NT2/D1 (cell line): ENCODE data around the gene SCP2D1.

Experiments used
- DNase-seq: peaks from one replicate; pipeline ENCODE4 v3.0.0-alpha.2; 2011; ENCODE audit warnings: low read depth, low spot score
- H3K27me3 ChIP-seq: 2 replicates; pipeline ENCODE4 v1.6.0; 2011; ENCODE audit warnings: mild to moderate bottlenecking; ENCODE audit not compliant: insufficient read length, insufficient read depth
- H3K36me3 ChIP-seq: 2 replicates; pipeline ENCODE4 v1.6.1; 2011; ENCODE audit warnings: mild to moderate bottlenecking, low read length, mixed read lengths; ENCODE audit not compliant: insufficient read depth, insufficient read length
- H3K4me1 ChIP-seq: 2 replicates; pipeline ENCODE4 v1.5.1; 2011; ENCODE audit not compliant: insufficient read depth, insufficient read length
- H3K4me3 ChIP-seq: 2 replicates; pipeline ENCODE4 v1.5.1; 2011; ENCODE audit warnings: low read depth; ENCODE audit not compliant: insufficient read length
- H3K9ac ChIP-seq: 2 replicates; pipeline ENCODE4 v1.6.0; 2011; ENCODE audit warnings: low read depth; ENCODE audit not compliant: insufficient read length
- H3K9me3 ChIP-seq: 2 replicates; pipeline ENCODE4 v1.5.1; 2011; ENCODE audit warnings: mild to moderate bottlenecking, low read length; ENCODE audit not compliant: insufficient read depth
- SUZ12 ChIP-seq: IDR thresholded peaks from 2 replicates; pipeline ENCODE4 v1.6.1; 2011; ENCODE audit not compliant: insufficient read length, insufficient read depth; ENCODE audit errors: extremely low read depth
- YY1 ChIP-seq: IDR thresholded peaks from 2 replicates; pipeline ENCODE4 v1.6.1; 2011; ENCODE audit not compliant: insufficient read length, insufficient read depth
- ZNF274 ChIP-seq: IDR thresholded peaks from 2 replicates; pipeline ENCODE4 v1.6.1; 2011; ENCODE audit warnings: mild to moderate bottlenecking, low read depth, low read length

The SCP2D1 gene

GRCh38 chr20:18839507-18840247 lies 26.1 kb downstream of the SCP2D1 start:
- H3K36me3 ChIP-seq = no peaks in the 10 kb centered on the region
- H3K9me3 ChIP-seq = no peaks in the 10 kb centered on the region
- no peak overlapping the region for H3K9ac ChIP-seq
- H3K4me3 ChIP-seq = no peak overlapping the region
- no peak for TF ChIP-seq SUZ12
- no peak for TF ChIP-seq YY1
- TF ChIP-seq ZNF274 = no peak
- DNase-seq = no peak
- H3K27me3 ChIP-seq = no peaks in the 10 kb centered on the region
- no peaks in the 10 kb centered on the region for H3K4me1 ChIP-seq

GRCh38 chr20:18840248-18840645 lies 26.7 kb downstream of the SCP2D1 start:
- TF ChIP-seq SUZ12 = no peak
- H3K9ac ChIP-seq = no peak overlapping the region
- no peaks in the 10 kb centered on the region for H3K27me3 ChIP-seq
- H3K4me3 ChIP-seq = no peak overlapping the region
- H3K36me3 ChIP-seq = no peaks in the 10 kb centered on the region
- no peaks in the 10 kb centered on the region for H3K4me1 ChIP-seq
- no peaks in the 10 kb centered on the region for H3K9me3 ChIP-seq
- no peak for DNase-seq

GRCh38 chr20:18845017-18845416 lies 31.4 kb downstream of the SCP2D1 start:
- no peak for TF ChIP-seq ZNF274
- no peak for TF ChIP-seq YY1
- TF ChIP-seq SUZ12 = no peak
- H3K4me3 ChIP-seq = no peak overlapping the region
- no peaks in the 10 kb centered on the region for H3K4me1 ChIP-seq
- no peak for DNase-seq
- H3K9ac ChIP-seq = no peak overlapping the region
- H3K9me3 ChIP-seq = no peaks in the 10 kb centered on the region
- no peaks in the 10 kb centered on the region for H3K27me3 ChIP-seq
- H3K36me3 ChIP-seq = no peaks in the 10 kb centered on the region

- no peak overlapping the region for H3K4me3 ChIP-seq
- no peaks in the 10 kb centered on the region for H3K27me3 ChIP-seq
- DNase-seq = no peak
- no peaks in the 10 kb centered on the region for H3K9me3 ChIP-seq
- H3K36me3 ChIP-seq = no peaks in the 10 kb centered on the region
- TF ChIP-seq ZNF274 (no peak), YY1 (no peak), SUZ12 (no peak)
- no peak overlapping the region for H3K9ac ChIP-seq
- H3K4me1 ChIP-seq = no peaks in the 10 kb centered on the region
Observed at GRCh38 chr20:18847226-18847755, 33.7 kb downstream of the SCP2D1 start.

GRCh38 chr20:18849131-18849530 lies 35.5 kb downstream of the SCP2D1 start:
- Histone ChIP-seq H3K9me3 (0 out of 2 replicates have a peak, but pooled peaks cover 2% of the 10 kb centered on the region), H3K4me3 (no peak overlapping the region), H3K4me1 (no peaks in the 10 kb centered on the region), H3K9ac (no peak overlapping the region), H3K36me3 (no peaks in the 10 kb centered on the region), H3K27me3 (no peaks in the 10 kb centered on the region)
- DNase-seq = no peak
- TF ChIP-seq ZNF274 (no peak), SUZ12 (no peak), YY1 (no peak)

GRCh38 chr20:18851629-18852028 lies 38.0 kb downstream of the SCP2D1 start:
- no peak overlapping the region for H3K9ac ChIP-seq
- peaks cover 26% of the 10 kb centered on the region for H3K9me3 ChIP-seq
- no peak for TF ChIP-seq YY1
- TF ChIP-seq ZNF274 = no peak
- no peak for TF ChIP-seq SUZ12
- no peaks in the 10 kb centered on the region for H3K36me3 ChIP-seq
- H3K4me3 ChIP-seq = no peak overlapping the region
- no peak for DNase-seq
- H3K27me3 ChIP-seq = no peaks in the 10 kb centered on the region
- H3K4me1 ChIP-seq = no peaks in the 10 kb centered on the region

- no peak for TF ChIP-seq SUZ12
- no peak for TF ChIP-seq YY1
- no peak for TF ChIP-seq ZNF274
- no peaks in the 10 kb centered on the region for H3K36me3 ChIP-seq
- H3K4me1 ChIP-seq = no peaks in the 10 kb centered on the region
- peaks cover 31% of the 10 kb centered on the region for H3K9me3 ChIP-seq
- no peak overlapping the region for H3K9ac ChIP-seq
- DNase-seq = no peak
- H3K4me3 ChIP-seq = no peak overlapping the region
- no peaks in the 10 kb centered on the region for H3K27me3 ChIP-seq
Observed at GRCh38 chr20:18852318-18852717, 38.7 kb downstream of the SCP2D1 start.
